Tibial artery (tissue), 4 donors: Measurements from ENCODE around the gene MGLL.

Source experiments
- DNase-seq, 2 donors: peaks; one replicate each; pipeline ENCODE4 v3.0.0-alpha.2; 2019
- H3K27ac ChIP-seq, 2 donors: fragments of 200-600 bp; sonication (generic) in 1 of 2; 1 replicate in 1 of 2; 2 replicates in 1 of 2; pipeline ENCODE4 v1.5.1; 2018 to 2019; ENCODE audit warnings: mild to moderate bottlenecking in 1 of 2
- H3K27me3 ChIP-seq, 2 donors: fragments of 200-600 bp; sonication (generic) in 1 of 2; one replicate each; pipeline versions ENCODE4 v1.5.1 to v1.6.0; 2016 to 2019
- H3K36me3 ChIP-seq, 3 donors: fragments of 200-600 bp; sonication (generic) in 2 of 3; one replicate each; pipeline ENCODE4 v1.5.1; 2016 to 2019; ENCODE audit warnings: mild to moderate bottlenecking in 2 of 3
- H3K4me1 ChIP-seq, 4 donors: fragments of 200-600 bp; sonication (generic) in 2 of 4; 1 replicate in 3 of 4; 2 replicates in 1 of 4; pipeline ENCODE4 v1.5.1; 2016 to 2019
- H3K4me3 ChIP-seq, 2 donors: fragments of 200-600 bp; sonication (generic) in 1 of 2; 1 replicate in 1 of 2; 2 replicates in 1 of 2; pipeline ENCODE4 v1.5.1; 2018 to 2019; ENCODE audit warnings: mild to moderate bottlenecking in 2 of 2
- H3K9me3 ChIP-seq, 3 donors: fragments of 200-600 bp; sonication (generic) in 1 of 3; one replicate each; pipeline ENCODE4 v1.5.1; 2016 to 2019
- CTCF ChIP-seq, 2 experiments: fragments of 200-600 bp in 1 of 2; fragments of 450-650 bp in 1 of 2; IDR thresholded peaks; one replicate each; pipeline ENCODE4 v1.5.1; 2017 to 2019; ENCODE audit warnings: antibody characterized with exemption in 2 of 2, mild to moderate bottlenecking in 1 of 2, moderate library complexity in 1 of 2
- intact Hi-C: fragments of 100-400 bp; cut with DNase I; formaldehyde crosslinking; loops from one replicate; pipeline ENCODE4 v1.15.0; 2023; ENCODE audit warnings: low total_unique reads

The MGLL gene

GRCh38 chr3:127747066-127747465 is 75.2 kb downstream of the MGLL start:
- Histone ChIP-seq H3K9me3 (no peaks in the 10 kb centered on the region), H3K36me3 (no peaks in the 10 kb centered on the region), H3K27ac (peak overlapping the region; percentile 75 to 90), H3K27me3 (no peaks in the 10 kb centered on the region), H3K4me3 (no peak overlapping the region), H3K4me1 (peaks cover 3 to 64% (median 40%) of the 10 kb centered on the region in 4 donors)
- TF ChIP-seq CTCF (IDR thresholded peaks at IDR 0.05) = no peak
- no peak for DNase-seq
- intact Hi-C loops = loop anchor here (5.0 kb wide), 1 partner anchor 40 kb away; no protein-coding TSS in a partner anchor

GRCh38 chr3:127746400-127747057 is 75.8 kb downstream of the MGLL start:
- no peak overlapping the region for H3K4me3 ChIP-seq
- peaks cover 3 to 64% (median 40%) of the 10 kb centered on the region in 4 donors for H3K4me1 ChIP-seq
- intact Hi-C loops = loop anchor here (5.0 kb wide), 1 partner anchor 39 kb away; no protein-coding TSS in a partner anchor
- no peak for TF ChIP-seq CTCF (IDR thresholded peaks at IDR 0.05)
- no peaks in the 10 kb centered on the region for H3K27me3 ChIP-seq
- H3K36me3 ChIP-seq = no peaks in the 10 kb centered on the region
- no peak for DNase-seq
- H3K27ac ChIP-seq = peak overlapping the region; percentile 75 to 90
- no peaks in the 10 kb centered on the region for H3K9me3 ChIP-seq

GRCh38 chr3:127745656-127746399 is 76.5 kb downstream of the MGLL start:
- H3K36me3 ChIP-seq = no peaks in the 10 kb centered on the region
- no peaks in the 10 kb centered on the region for H3K9me3 ChIP-seq
- H3K4me3 ChIP-seq = no peak overlapping the region
- intact Hi-C loops = loop anchor here (5.0 kb wide), 1 partner anchor 39 kb away; no protein-coding TSS in a partner anchor
- peaks cover 3 to 60% (median 40%) of the 10 kb centered on the region in 4 donors for H3K4me1 ChIP-seq
- no peak for TF ChIP-seq CTCF (IDR thresholded peaks at IDR 0.05)
- no peak for DNase-seq
- H3K27me3 ChIP-seq = no peaks in the 10 kb centered on the region
- peak overlapping the region; percentile 75 to 90 for H3K27ac ChIP-seq

GRCh38 chr3:127744875-127745274 is 77.4 kb downstream of the MGLL start:
- no peak for DNase-seq
- TF ChIP-seq CTCF (IDR thresholded peaks at IDR 0.05) = no peak
- no peak overlapping the region for H3K4me3 ChIP-seq
- H3K36me3 ChIP-seq = no peaks in the 10 kb centered on the region
- H3K4me1 ChIP-seq = peaks cover 3 to 58% (median 38%) of the 10 kb centered on the region in 4 donors
- no peaks in the 10 kb centered on the region for H3K27me3 ChIP-seq
- intact Hi-C loops = loop anchor here (5.0 kb wide), 1 partner anchor 38 kb away; no protein-coding TSS in a partner anchor
- H3K27ac ChIP-seq = peak overlapping the region in 1 of 2 donors; percentile 90
- H3K9me3 ChIP-seq = no peaks in the 10 kb centered on the region

- H3K4me3 ChIP-seq = no peak overlapping the region
- DNase-seq = no peak
- no peaks in the 10 kb centered on the region for H3K9me3 ChIP-seq
- H3K27me3 ChIP-seq = no peaks in the 10 kb centered on the region
- peak overlapping the region in 1 of 2 donors; percentile 90 for H3K27ac ChIP-seq
- intact Hi-C loops = no loop called here
- TF ChIP-seq CTCF (IDR thresholded peaks at IDR 0.05) = no peak
- H3K36me3 ChIP-seq = no peaks in the 10 kb centered on the region
- peaks cover 3 to 58% (median 39%) of the 10 kb centered on the region in 4 donors for H3K4me1 ChIP-seq
These were observed 78.0 kb downstream of the MGLL start for GRCh38 chr3:127744253-127744815.
